Fibroblast of villous mesenchyme (primary cell): ENCODE data around the gene NPLOC4. TPM values are rescaled to one million over a fixed set of nuclear protein-coding genes. Genes with fewer than 3 reads are reported as not detected.

Experiments used
- DNase-seq: peaks from one replicate; pipeline ENCODE4 v3.0.0-alpha.2; 2010; ENCODE audit warnings: low read depth
- H3K4me3 ChIP-seq: 2 replicates; pipeline ENCODE4 v1.5.1; 2011; ENCODE audit warnings: low read depth, mild to moderate bottlenecking, low read length
- total RNA-seq: library from RNA; depleted of rRNA; stranded (reverse); fragments of >200 nt; gene quantifications from 2 replicates; pipeline ENCODE4 v1.2.3, GENCODE V29; 2012
- TF ChIP-seq, protein P1 (sequence below): IDR thresholded peaks from 2 replicates; pipeline ENCODE4 v1.5.1; 2012; ENCODE audit warnings: low read depth, mild to moderate bottlenecking, low read length; ENCODE audit not compliant: insufficient read depth

The NPLOC4 gene
- total RNA-seq, 1 donor = 96.7 TPM

- TF ChIP-seq, protein P1, sequence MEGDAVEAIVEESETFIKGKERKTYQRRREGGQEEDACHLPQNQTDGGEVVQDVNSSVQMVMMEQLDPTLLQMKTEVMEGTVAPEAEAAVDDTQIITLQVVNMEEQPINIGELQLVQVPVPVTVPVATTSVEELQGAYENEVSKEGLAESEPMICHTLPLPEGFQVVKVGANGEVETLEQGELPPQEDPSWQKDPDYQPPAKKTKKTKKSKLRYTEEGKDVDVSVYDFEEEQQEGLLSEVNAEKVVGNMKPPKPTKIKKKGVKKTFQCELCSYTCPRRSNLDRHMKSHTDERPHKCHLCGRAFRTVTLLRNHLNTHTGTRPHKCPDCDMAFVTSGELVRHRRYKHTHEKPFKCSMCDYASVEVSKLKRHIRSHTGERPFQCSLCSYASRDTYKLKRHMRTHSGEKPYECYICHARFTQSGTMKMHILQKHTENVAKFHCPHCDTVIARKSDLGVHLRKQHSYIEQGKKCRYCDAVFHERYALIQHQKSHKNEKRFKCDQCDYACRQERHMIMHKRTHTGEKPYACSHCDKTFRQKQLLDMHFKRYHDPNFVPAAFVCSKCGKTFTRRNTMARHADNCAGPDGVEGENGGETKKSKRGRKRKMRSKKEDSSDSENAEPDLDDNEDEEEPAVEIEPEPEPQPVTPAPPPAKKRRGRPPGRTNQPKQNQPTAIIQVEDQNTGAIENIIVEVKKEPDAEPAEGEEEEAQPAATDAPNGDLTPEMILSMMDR = no peak
- H3K4me3 ChIP-seq = no peak overlapping the region
- no peak for DNase-seq
Measured at GRCh38 chr17:81570964-81571363, 65.9 kb downstream of the NPLOC4 start.

GRCh38 chr17:81569986-81570514 is 66.9 kb downstream of the NPLOC4 start:
- no peak for DNase-seq
- H3K4me3 ChIP-seq = no peak overlapping the region
- TF ChIP-seq, protein P1 = no peak

DNA sequence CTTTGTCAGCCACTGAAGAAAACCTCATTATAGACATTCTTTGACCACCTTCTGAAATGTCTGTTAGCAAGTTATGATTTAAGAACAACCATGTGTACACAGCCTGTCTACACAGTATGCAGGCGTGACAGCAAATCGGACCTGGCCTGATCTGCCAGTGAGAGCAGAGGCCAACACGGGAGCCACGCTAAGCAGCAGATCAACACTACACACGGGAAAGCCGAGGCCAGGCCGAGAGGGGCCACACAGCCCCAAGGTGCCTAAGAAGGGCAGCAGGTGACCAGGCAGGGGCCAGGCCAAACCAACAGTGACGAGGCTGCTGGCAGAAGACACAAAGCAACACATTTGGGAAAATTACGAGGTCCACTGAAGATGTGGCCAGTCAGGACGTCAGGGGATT is 68.5 kb downstream of the NPLOC4 start:
- TF ChIP-seq, protein P1 = no peak
- H3K4me3 ChIP-seq = no peak overlapping the region
- DNase-seq = no peak

DNA sequence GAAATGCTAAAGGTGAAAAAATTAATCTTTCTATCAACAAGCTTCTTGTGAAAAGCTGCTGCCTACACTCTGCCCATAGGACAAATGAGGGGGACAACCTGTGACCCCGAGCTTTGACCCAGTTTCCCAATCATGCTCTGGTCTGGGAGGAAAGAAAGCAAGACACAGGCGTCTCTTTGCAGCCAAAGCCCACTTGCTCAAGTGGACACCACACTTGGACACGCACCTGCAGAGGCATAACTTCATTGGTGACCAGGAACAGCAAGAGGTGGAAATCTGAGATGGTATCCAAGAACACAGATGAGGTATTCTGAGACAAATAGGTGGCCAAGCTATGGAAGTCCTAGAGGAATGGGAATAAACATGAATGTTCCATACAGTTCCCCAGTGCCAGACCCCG is 69.7 kb downstream of the NPLOC4 start:
- TF ChIP-seq, protein P1 = no peak
- no peak for DNase-seq
- H3K4me3 ChIP-seq = peak overlapping the region; percentile 36

DNA sequence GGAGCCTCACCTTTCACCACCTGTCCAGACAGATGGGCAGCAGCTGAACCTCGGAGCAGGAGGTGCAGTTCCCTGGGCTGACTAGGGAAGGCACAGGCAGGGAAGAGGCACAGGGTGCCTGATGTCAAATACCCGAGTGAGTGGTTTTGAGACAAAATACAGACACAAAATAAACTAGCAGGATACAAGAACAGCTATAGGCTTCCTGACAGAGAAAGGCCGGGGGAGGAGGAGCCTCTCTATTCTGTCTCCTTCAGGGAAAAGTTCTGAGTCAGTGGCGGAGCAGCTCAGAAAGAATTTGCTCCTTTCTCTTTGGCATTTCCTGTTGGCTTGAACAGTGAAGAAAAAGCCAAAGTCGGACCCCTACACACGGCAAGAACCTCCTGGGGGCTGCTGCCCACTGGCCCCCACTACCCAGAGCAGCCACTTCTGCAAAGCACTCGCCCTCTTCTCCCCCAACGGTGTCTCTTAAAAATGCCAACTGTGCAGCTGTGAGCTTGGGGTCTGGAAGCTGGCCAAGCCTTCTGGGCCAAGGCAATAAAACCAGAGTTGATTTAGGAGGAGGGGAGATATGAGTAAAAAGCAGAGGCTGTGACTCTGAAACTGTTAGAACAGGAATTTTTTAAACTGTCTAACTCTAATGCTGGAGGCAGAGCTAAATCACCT is 70.3 kb downstream of the NPLOC4 start:
- TF ChIP-seq, protein P1 = no peak
- peak; percentile 98 for DNase-seq
- H3K4me3 ChIP-seq = peak overlapping the region; percentile 36

DNA sequence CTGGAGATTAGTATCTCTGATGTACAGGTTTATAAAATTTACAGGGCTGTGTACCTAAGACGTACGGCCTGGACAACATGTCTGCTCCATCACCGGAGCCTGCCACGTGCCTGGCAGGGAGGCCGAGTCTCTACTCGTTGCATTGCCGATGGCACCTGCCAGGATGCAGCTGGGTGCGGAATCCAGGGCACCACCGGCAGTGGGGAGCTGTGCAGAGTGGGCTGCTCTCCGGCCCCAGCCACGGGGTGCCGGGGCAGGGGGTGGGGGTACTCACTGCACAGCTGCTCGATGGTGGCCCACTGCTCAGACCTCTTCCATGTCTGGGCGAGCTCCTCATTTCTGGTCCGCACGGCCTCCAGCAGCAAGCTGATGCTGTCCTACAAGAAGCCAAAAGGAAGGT is 71.7 kb downstream of the NPLOC4 start:
- TF ChIP-seq, protein P1 = no peak
- H3K4me3 ChIP-seq = no peak overlapping the region
- no peak for DNase-seq

DNA sequence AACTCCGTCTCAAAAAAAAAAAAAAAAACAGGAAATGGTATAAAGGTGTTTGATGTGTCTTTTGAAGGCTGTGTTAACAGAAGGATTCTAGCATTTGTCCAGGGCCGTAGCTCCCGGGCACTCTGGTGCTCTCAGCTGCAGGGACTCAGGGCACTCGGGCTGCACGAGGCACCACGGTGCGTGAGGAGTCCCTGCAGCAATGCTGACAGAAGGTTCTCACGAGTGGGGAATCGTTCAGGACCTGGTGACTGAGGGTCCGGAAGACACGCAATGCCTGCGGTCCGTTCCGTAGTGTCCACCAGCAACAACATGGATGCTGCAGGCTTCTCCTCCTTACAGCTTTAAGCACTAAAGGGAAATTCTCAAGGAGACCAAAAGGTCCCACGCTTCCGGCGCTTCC is 72.1 kb downstream of the NPLOC4 start:
- DNase-seq = no peak
- no peak overlapping the region for H3K4me3 ChIP-seq
- TF ChIP-seq, protein P1 = no peak
